ENCODE data around the gene FKRP.

- TF ChIP-seq POLR2A (IDR thresholded peaks at IDR 0.05; ENCODE audit: low read depth, low read length) (no peak), TAF1 (IDR thresholded peaks at IDR 0.05; ENCODE audit: low read depth, low read length) (no peak), POLR2AphosphoS5 (IDR thresholded peaks at IDR 0.05; ENCODE audit: low read depth, low read length) (no peak)
Observed at GRCh38 chr19:46713781-46714443, 31.9 kb upstream of the FKRP start.
